HK-2 (cell line): Measurements from ENCODE around the gene SLC2A3.
A peak's percentile ranks its signal among the peaks of the same experiment; 100 is the strongest.
"Not testable (repeated sequence)": the region's sequence is repeated elsewhere in the genome, so short reads cannot be mapped to it uniquely, and the experiment has no call there.

Experiments
- DNase-seq: peaks from one replicate; pipeline ENCODE4 v3.0.0-alpha.2; 2018; ENCODE audit not compliant: unreplicated experiment

SLC2A3 gene

DNA sequence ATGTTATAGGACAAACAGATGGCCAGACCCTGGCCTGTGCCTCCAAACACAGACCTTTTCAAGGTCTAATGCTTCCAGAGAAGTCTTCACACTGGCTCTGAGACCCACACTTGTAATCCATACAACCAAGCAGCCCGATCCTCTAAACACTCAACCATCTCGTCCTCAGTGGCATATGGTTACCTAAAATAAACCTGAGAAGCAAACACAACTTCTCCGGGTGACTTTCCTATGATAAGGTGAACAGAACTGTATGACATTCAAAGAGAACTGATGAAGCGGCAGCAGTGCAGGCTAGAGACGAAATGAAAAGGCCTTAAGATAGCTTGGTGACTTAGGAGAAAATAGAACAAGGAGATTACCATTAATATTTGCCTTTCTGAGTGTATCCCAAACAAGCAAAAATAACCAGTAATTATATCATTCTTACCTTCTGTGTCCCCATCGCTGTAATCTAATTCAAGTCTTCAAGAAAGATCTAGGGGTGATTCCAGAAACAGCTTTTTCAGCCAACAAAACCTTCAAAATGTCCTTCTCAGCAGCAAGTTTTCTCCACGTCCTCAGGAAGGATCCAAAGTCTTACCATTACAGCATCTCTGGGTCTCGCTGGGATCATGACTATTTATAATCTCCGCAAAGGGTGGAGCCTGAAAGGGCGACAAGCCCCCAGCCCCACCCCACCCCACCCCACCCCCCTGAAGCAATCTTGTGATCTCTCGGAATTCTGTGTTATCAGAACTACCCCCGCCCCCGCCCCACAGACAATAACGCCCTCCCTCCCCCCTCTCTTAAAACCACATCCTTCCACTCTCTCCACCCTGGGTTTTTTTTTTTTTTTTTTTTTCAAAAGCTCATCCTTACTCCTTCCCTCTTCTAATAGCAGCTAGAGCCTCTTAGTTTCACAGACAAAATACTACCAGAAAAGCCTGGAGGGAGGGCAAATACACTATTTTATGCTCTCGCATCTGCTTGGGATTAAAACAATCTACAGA is at the start of gene SLC2A3:
SLC2A3 (minus strand) TSS at position 598 of the 992 bp plus-strand sequence; CDS start at position 445, 153 bp downstream.
- DNase-seq = peak; percentile 60

DNA sequence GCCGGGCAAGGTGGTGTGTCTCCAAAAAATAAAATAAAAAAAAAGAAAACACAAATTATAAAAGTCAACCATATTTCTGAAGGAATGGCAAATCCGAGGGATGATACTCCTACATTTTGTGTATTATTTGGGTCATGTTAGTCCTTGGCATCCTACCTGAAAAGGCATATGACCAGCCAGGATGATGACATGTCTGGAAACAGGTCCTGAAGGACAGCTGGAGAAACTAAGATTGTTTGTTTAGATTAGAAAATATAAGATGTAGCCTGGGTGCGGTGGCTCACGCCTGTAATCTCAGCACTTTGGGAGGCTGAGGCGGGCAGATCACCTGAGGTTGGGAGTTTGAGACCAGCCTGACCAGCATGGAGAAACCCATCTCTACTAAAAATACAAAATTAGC is 48.9 kb upstream of the SLC2A3 start:
- no peak for DNase-seq

DNA sequence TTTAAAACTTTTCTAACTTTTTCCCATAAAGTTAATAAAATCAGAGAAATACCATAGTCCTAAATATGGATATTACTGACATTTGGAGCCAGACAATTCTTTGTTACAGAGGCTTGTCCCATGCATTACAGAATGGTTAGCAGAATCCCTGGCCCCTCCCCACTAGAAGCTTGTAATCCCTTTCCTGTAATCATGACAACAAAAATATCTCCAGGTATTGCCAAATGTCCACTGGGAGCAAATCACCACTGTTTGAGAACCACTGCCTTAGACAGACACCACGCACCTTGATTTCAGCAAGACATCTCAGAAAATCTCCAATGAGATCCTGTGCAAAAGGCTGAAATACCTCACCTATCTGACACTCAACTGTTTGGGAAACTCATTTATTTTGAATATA is 47.5 kb upstream of the SLC2A3 start:
- DNase-seq = not testable (repeated sequence)

DNA sequence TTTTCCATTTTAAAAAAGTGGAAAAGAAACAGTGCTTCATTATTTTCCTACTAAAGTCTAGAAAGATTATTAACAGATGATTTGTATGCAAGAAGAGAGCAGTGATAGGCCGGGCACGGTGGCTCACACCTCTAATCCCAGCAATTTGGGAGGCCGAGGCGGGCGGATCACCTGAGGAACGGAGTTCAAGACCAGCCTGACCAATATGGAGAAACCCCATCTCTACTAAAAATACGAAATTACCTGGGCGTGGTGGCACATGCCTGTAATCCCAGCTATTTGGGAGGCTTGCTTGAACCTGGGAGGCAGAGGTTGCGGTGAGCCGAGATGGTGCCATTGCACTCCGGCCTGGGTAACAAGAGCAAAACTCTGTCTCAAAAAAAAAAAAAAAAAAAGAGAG is 47.0 kb upstream of the SLC2A3 start:
- DNase-seq = not testable (repeated sequence)

DNA sequence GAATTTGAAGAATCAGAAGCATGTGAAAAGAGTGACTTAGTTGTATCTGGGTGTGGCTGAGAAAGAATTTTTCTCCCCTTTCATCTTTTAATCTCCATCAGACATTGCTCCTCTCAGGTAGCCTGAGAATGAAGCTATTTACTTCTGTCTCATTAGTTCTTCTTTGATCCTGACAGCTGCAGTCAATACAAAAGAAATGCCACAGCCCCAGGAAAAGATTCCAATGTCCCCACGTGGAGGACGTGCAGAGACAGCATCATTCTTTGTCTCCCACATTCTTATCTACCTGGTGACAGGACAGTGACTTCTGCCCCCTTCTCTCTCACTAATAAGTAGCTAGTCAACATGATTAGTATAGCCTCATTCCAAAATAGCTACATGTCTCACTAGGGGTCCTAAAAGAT is 46.3 kb upstream of the SLC2A3 start:
- not testable (repeated sequence) for DNase-seq

DNA sequence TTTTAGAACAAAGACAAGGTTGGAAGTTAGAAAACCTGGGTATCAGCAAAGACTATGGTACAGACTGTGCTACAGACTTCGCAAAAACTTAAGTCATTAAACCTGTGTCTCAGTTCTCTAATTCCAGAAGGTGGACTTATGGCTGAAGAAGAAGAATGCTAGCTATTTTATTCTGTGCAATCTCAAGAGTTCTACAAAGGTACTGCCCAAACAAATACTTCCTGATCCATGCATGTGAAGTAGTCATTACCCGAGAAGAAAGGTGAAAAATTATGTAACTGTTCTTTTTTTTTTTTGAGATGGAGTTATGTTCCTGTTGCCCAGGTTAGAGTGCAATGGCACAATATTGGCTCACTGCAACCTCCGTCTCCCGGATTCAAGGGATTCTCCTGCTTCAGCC is 45.5 kb upstream of the SLC2A3 start:
- DNase-seq = no peak

DNA sequence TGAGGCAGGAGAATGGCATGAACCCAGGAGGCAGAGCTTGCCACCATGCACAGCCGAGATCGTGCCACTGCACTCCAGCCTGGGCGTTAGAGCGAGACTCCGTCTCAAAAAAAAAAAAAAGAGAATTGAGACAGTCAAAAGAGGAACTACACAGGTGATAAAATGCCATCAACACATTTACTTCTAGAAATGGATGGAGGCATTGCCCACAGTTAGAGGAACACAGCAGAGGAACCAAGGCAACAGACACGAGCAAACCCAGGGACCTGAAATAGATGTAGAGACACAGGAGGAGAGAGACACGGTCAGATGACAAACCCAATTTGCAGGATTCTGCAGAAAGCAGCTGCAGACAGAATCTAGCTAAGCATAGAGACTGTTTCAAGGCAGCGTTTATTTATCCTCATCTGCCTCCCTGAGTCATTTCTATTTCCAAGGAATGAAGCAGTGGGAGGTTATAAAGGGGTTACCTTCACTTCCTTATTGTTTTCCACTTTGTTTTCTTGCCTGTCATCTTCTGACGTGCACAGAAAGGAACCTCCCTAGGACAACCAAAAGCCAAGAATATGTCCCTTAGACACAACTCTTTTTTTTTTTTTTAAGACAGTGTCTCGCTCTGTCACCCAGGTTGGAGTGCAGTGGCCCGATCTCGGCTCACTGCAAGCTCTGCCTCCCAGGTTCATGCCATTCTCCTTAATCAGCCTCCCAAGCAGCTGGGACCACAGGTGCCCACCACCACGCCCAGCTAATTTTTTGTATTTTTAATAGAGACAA is 41.6 kb upstream of the SLC2A3 start:
- DNase-seq = not testable (repeated sequence)

DNA sequence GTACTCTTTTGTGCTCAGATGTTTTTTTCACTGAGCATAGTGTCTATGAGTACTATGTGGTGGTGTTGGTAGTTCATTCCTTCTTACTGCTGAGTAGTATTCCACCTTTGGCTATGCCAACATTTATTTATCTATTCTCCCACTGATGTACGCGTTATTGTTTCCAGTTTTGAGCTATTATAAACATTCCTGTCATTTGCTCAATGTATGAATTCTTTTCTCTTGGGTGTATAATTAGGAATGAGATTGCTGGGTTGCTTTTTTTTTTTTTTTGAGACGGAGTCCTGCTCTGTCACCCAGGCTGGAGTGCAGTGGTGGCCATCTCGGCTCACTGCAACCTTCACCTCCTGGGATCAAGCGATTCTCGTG is 37.5 kb upstream of the SLC2A3 start:
- DNase-seq = no peak

DNA sequence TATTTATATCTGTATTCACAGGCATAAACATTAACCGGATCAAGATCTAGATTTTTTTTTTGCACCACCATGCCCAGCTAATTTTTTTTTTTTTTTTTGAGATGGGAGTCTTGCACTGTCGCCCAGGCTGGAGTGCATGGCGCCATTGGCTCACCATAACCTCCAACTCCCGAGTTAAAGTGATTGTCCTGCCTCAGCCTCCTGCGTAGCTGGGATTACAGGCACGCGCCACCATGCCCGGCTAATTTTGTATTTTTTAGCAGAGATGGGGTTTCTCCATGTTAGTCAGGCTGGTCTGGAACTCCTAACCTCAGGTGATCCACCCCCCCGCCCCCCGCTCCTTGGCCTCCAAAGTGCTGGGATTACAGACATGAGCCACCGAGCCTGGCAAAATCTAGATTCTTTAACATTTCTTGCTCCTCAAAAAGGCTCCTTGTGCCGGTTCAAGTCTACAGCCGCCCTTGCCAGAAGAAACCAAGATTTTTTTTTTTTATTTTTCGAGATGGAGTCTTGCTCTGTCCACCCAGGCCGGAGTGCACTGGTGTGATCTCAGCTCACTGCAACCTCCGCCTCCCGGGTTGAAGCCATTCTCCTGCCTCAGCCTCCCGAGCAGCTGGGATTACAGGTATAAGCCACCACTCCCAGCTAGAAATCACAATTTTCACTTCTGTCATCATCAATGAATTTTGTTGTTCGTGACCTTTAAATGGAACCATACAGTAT is 36.9 kb upstream of the SLC2A3 start:
- DNase-seq = no peak

DNA sequence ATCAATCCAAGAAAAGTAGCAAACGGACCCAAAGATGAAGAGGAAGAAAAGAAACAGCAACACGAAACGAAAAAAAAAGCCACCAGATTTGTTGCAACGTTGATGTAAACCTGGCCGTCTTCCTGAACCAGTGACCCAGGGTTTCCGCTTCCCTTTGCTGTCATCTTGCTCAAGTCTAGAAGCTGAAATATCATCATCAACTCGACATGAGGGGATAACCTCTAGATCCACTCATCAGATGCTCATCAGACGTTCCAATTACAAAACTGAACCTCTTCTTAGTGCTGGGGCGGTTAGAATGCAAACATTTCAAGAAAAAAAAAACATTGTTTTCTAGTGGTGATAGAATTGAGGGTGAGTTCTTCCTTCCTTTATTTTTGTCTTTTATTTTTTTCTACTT is 36.3 kb upstream of the SLC2A3 start:
- DNase-seq = not testable (repeated sequence)

DNA sequence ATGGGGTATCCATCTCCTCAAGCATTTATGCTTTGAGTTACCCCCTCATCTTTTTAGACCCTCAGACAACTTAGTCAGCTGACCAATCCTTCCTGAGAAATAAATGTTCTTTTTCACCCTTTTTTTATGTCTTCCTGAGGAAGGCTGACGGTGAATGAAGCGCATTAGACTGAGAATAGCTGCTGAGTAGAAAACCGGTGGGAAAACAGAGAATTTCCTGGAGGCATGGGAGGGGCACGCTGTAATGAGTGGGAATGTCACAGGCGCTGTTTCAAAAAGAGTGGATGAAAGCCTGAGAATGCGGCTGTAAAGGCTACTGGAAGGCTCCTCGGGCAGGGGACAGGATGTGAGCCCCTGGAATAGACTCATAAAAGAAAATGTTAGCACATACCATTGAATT is 35.8 kb upstream of the SLC2A3 start:
- not testable (repeated sequence) for DNase-seq

DNA sequence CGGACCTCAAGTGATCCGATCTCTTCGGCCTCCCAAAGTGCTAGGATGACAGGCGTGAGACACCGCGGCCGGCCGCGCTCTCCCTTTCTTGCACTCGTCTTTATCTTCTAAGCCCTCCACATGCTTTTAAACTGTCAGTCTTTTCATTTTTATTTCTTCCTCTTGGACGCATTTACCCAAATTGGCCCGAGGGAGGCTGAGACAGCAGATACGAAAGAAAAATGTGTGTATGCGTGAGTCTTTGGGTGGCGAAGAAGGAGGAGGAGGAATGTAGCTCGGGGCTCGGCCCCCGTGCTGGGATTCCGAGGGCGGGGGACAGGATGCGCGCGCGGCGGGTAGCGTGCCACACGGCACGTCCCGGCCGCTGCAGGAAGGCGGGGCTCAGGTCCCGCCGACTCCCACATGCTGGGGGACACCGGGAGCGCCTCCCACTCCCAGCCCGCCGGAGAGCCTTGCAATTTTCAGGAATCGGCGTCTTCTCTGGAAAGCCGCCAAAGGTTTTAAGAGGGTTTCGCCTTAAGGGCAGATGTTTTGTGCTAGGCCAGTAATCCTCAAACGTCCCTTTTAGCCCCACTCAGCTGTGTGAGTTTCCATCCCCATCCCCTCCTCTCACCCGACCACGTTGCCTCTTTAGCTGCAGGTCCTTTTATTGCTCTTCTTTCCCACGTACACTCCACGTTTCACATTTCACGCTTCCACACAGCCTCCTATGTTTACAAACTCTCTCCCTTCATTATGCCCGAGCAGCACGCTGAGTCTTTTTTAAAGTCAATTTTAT is 34.7 kb upstream of the SLC2A3 start:
- DNase-seq = peak; percentile 73

DNA sequence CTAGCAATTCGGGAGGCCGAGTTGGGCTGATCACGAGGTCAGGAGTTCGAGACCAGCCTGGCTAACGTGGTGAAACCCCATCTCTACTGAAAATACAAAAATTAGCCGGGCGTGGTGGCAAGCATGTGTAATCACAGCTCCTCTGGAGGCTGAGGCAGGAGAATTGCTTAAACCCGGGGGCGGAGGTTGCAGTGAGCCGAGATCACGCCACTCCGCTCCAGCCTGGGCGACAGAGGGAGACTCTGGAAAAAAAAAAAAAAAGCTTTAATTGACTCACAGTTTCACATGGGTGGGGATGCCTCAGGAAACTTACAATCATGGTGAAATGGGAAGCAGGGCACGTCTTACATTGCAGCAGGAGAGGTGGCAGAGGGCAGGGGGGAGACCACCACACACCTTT is 30.6 kb upstream of the SLC2A3 start:
- no peak for DNase-seq

DNA sequence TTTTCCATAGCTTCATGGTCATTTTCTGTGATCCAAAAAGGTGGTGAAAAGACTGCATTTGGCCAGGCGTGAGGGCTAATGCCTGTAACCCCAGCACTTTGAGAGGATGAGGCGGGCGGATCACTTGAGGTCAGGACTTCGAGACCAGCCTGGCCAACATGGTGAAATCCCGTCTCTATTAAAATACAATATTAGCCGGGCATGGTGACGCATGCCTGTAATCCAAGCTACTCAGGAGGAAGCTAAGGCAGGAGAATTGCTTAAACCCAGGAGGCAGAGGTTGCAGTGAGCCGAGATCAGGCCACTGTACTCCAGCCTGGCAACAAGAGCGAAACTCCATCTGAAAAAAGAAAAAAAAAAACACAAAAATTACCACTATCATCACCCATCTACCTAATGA is 28.7 kb upstream of the SLC2A3 start:
- DNase-seq = not testable (repeated sequence)

DNA sequence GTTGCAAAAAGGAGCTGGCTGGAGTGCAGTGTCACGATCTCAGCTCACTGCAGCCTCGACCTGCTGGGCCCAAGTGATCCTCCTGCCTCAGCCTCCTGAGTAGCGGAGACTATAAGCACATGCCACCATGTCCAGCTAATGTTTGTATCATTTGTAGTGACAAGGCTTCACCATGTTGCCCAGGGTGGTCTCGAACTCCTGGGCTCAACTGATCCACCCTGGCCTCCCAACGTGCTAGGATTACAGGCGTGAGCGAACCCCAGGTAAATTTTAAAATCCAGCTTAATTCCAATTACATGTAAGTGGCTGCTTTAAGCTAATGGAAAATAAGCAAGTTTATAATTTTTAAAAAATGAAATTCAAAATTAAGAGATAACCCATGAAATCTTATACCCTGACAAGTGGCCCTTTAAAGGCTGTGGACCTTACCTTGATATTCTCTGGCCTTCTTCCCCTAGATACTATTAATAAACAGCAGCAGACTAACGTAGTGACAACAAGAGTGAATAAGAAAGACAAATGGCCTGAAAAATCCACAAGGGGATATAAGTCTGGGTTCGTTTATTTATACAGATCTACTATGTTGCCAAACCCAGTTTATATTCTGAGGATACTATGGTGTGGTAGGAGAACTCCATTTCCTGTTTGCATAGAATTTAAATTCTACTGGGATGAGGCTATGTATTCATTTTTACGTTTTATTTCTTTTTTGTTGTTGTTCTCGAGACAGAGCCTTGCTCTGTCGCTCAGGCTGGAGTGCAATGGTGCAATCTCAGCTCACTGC is 25.6 kb upstream of the SLC2A3 start:
- no peak for DNase-seq

DNA sequence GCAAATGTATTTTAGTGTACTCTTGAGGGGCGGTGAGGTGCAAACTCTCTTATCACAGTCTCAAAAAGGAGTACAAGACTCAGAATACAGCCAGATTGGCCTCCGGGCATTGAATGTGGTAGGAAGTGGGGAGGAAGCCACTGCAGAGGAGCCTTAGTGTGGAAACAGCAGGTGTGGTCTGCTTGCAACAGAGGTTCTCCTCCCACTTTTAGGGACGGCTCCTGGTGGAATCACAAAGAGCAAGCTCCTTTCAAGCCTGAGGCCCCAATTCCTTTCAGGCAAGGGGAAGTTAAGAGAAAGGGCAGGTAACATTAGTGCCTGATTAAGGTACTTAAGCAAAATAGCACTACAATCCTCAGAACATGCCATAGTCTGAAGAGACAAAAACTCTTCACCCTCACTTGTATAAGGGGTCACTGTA is 23.7 kb upstream of the SLC2A3 start:
- DNase-seq = peak; percentile 2

DNA sequence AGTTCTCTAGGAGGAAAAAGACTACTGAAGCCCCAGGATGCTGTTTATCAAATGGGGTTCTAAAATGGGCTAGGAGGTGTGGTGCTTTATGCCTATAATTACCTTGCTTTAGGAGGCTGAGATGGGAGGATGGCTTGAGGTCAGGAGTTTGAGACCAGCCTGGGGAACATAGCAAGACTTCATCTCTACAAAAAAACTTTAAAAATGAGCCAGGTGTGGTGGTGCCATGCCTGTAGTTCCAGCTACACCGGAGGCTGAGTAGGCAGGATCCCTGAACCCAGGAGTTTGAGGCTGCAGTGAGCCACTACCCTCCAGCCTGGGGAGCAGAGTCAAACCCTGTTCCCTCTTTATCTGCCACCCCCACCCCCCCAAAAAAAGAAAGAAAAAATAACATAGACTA is 23.3 kb upstream of the SLC2A3 start:
- no peak for DNase-seq

DNA sequence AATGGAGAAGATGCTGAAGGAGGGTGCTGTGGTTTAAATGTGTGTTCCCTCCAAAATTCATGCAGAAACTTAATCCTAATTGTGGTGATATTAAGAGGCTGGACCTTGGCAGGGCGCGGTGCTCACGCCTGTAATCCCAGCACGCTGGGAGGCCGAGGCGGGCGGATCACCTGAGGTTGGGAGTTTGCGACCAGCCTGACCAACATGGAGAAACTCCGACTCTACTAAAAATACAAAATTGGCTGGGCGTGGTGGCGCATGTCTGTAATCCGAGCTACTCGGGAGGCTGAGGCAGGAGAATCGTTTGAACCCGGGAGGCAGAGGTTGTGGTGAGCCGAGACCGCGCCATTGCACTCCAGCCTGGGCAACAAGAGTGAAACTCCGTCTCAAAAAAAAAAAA is 18.9 kb upstream of the SLC2A3 start:
- DNase-seq = not testable (repeated sequence)

DNA sequence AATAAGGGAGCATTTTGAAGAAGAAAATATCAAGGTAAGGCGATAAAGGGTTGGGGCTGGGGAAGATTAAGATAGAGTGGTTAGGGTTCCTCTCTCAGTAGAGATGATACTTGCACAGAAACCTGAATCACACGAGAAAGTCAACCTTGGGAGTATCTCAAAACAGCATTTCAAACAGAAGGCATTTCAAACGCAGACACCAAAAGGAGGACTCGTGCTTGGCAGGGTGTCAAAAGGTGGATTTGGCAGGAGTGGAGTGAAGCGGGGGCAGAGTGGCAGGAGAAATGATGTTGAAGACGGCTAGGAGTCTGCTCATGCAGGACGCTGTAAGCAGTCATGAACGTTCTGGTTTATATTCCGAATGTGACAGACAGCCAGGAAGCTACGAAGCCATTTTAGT is 18.4 kb upstream of the SLC2A3 start:
- not testable (repeated sequence) for DNase-seq

DNA sequence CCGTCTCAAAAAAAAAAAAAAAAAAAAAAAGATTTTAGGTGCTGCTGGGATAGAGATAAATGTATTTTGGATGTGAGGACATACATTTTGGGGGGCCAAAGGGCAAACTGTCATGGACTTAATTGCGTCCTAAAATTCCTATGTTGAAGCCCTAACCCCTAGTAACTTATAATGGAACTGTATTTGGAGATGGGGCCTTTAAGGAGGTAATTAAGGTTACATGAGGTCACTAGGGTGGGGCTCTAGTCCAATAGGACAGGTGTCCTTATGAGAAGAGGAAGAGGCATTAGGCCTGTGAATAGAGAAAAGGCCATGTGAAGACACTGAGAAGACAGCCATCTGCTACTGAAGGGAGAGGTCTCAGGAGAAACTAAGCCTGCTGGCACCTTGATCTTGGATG is 17.9 kb upstream of the SLC2A3 start:
- DNase-seq = not testable (repeated sequence)
